ENCODE results near the gene FAM107B. TPM values are rescaled to one million over a fixed set of nuclear protein-coding genes. Genes with fewer than 3 reads are reported as not detected.

Gene FAM107B
- total RNA-seq, 6 experiments from 2014 or later, result 58.6 to 116 (median 68.7) TPM

DNA sequence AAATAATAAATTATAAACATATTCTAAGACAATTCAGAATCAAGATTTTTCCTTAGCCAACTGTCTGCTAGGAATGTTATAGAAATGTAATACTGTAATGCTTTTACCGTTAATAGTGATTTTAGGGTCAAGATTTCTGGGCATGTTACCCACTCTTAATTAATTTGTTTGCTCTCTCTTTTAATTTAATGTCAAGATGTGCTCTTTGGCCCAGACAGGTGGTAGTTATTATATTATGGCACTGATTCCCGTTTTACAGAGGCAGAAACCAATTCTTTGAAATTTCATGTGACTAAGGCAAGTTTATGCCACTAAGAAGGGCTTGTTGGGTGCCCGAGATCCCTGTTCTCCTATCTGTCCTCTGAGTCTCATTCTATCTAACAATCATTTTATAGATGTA lies 959 bp upstream of the FAM107B start:
- peaks cover 0 to 5% (median 0%) of the 10 kb centered on the region in 4 donors for H3K4me1 ChIP-seq
- no peaks in the 10 kb centered on the region for H3K27me3 ChIP-seq
- 83% methylated on average over 3 of the region's 3 CpGs for WGBS (ENCODE audit: insufficient coverage, low coverage, low lambda C conversion rate, missing lambda C conversion rate)
- no peaks in the 10 kb centered on the region for H3K36me3 ChIP-seq
- TF ChIP-seq CTCF (IDR thresholded peaks at IDR 0.05) (no peak), POLR2A (IDR thresholded peaks at IDR 0.05) (no peak)
- intact Hi-C loops (cut with DNase I), result no loop called here
- H3K27ac ChIP-seq, result no peak overlapping the region
- DNase-seq (no peak), ATAC-seq (no peak)
- no peak overlapping the region for H3K4me3 ChIP-seq
- no peaks in the 10 kb centered on the region for H3K9me3 ChIP-seq

DNA sequence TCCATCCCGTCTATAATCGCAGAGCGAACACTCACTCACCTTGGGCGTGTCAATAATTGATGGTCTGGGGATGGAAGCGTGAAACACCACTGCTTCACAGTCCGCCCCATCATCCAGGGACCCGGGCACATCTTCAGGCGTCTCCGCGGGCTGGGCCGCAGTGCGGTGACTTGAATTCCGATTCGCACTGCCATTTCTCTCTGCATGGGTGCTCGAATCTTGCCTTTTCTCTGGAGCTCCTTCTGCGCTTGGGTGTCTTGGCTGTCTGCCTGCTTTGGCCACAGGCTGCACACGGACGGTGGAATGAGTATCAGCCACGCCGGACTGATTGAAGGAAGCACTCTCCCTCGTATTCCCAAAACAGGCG lies 500 bp downstream of the FAM107B start:
- intact Hi-C loops (cut with DNase I), result no loop called here
- H3K9me3 ChIP-seq, result no peaks in the 10 kb centered on the region
- no peaks in the 10 kb centered on the region for H3K27me3 ChIP-seq
- H3K4me1 ChIP-seq, result peaks cover 0 to 2% (median 0%) of the 10 kb centered on the region in 4 donors
- ATAC-seq, result no peak
- no peak overlapping the region for H3K27ac ChIP-seq
- TF ChIP-seq POLR2A (IDR thresholded peaks at IDR 0.05), result no peak
- TF ChIP-seq CTCF (IDR thresholded peaks at IDR 0.05), result no peak
- 87% methylated on average over 7 of the region's 22 CpGs for WGBS (ENCODE audit: insufficient coverage, low coverage, low lambda C conversion rate, missing lambda C conversion rate)
- no peak overlapping the region for H3K4me3 ChIP-seq
- no peaks in the 10 kb centered on the region for H3K36me3 ChIP-seq
- DNase-seq, result no peak

GRCh38 chr10:14773551-14774213 lies 1.0 kb downstream of the FAM107B start:
- no peaks in the 10 kb centered on the region for H3K27me3 ChIP-seq
- TF ChIP-seq POLR2A (IDR thresholded peaks at IDR 0.05), result no peak
- peak in 1 of 4 donors; percentile 13 for TF ChIP-seq CTCF (IDR thresholded peaks at IDR 0.05)
- no peak overlapping the region for H3K4me3 ChIP-seq
- no peak for ATAC-seq
- no peaks in the 10 kb centered on the region for H3K9me3 ChIP-seq
- intact Hi-C loops (cut with DNase I), result no loop called here
- no peak overlapping the region for H3K27ac ChIP-seq
- DNase-seq, result no peak
- no peaks in the 10 kb centered on the region for H3K4me1 ChIP-seq
- no peaks in the 10 kb centered on the region for H3K36me3 ChIP-seq
- 59% methylated on average over 10 of the region's 10 CpGs for WGBS (ENCODE audit: insufficient coverage, low coverage, low lambda C conversion rate, missing lambda C conversion rate)

DNA sequence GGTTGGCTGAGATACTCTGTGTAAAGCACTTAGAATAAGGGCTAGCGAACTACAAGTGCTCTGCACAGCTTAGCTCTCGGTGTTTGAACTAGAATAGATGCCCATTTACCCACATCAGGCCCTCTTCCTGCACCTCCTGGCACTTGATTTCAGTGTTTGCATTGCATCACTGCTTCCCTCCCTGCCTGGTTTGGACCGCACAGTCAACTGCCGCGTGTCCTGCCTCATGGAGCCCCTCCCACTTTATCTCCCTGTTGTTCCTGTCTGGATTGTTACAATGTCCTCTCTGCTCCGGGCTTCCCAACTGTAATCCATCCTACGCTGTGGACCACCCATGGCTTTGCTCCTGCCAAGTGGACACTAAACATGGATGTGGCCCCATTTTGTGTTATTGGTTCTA lies 2.3 kb downstream of the FAM107B start:
- Histone ChIP-seq H3K36me3 (no peaks in the 10 kb centered on the region), H3K27ac (no peak overlapping the region), H3K9me3 (no peaks in the 10 kb centered on the region), H3K27me3 (no peaks in the 10 kb centered on the region), H3K4me1 (no peaks in the 10 kb centered on the region), H3K4me3 (no peak overlapping the region)
- ATAC-seq, result peak; percentile 40 to 66 (median 60)
- no peak for DNase-seq
- intact Hi-C loops (cut with DNase I), result no loop called here
- TF ChIP-seq CTCF (IDR thresholded peaks at IDR 0.05), result no peak
- no peak for TF ChIP-seq POLR2A (IDR thresholded peaks at IDR 0.05)
- 44% methylated on average over 5 of the region's 7 CpGs for WGBS (ENCODE audit: insufficient coverage, low coverage, low lambda C conversion rate, missing lambda C conversion rate)

All from right lobe of liver (tissue), 6 donors.